HG02938 (cell line): ENCODE measurements around the gene DNAH17.

Experiments used
- ATAC-seq: cut with Tn5 transposase; IDR thresholded peaks from one replicate; pipeline ENCODE4 v1.9.1; 2021; ENCODE audit warnings: mild to moderate bottlenecking, moderate library complexity; ENCODE audit not compliant: unreplicated experiment

Gene DNAH17

DNA sequence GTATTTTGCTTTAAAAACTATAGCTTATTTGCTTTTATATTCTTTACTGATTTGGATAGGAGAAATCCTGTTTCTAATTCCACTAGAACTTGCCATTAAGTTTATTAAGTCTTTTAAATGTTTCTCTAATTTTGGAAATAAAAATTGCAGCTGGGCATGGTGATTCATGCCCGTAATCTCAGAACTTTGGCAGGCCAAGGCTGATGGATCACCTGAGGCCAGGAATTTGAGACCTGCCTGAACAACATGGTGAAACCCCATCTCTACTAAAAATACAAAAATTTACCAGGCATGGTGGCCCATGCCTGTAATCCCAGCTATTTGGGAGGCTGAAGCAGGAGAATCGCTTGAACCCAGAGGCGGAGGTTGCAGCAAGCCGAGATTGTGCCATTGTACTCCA lies 30.7 kb downstream of the DNAH17 start:
- no peak for ATAC-seq

DNA sequence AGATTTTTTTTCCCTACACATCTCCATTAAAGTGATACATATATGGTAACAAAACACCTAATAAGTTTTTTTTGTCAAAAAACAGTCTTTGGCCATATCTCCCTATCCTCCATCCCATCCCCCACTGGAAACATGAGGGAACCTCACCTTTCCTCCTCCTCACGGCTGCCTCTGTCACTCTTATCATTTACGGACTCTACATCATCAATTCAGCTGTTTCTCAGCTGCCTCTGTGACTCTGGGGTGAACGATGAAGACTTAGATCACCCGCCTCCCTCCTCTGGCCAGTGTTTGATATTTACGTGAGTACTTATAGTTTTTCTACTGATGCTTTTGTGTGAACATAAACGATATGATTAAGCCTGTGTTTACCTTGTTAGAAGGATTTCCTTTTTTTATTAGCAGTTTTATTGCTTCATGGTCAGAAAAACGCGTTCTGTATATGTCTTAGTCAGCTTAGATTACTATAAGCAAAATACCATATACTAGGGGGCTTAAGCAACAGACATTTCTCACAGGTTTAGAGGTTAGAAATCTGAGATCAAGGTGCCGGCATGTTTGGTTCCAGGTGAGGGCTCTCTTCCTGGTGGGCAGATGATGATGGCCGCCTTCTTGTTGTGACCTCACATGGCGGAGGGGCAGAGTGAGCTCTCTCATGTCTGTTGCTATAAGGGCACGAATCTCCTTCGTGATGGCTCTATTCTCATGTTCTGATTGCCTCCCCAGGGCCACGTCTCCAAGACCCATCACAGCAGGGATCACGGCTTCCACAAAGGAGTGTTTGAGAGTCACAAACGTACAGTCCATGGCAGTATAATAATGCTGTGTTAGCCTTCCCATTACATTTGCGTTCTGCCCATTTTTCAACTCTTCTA lies 32.1 kb downstream of the DNAH17 start:
- ATAC-seq, result no peak

DNA sequence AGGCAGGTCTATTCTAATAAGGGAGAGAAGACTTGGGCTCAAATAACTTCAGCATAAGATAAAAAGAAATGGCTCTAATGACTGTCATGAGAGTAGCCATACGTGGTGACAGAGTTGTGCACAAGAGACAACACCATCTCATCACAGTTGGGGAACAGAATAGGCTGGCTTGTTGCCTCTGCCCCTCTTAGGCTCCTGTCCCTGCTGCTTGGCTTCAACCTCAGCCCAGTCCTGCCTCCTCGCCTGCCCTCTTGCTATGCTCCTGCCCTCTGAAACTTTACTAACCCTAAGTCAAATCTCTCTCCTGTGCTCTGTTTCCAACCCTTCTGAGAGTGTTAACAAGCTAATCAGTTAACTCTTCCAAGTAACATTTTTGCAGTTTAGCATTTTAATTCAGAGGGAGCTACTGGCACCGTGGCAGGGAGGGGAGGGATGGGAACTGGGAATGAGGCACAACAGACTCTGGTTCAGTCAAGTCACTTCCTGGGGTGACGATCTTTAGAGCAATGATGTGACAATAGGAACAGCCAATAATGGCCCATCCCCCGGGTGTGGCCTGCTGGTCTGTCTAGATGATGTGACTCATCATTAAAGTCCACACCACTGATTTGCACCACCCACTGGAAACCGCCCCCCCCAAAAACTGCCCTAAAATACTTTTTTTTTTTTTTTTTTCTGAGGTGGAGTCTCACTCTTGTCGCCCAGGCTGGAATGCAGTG lies 35.5 kb downstream of the DNAH17 start:
- no peak for ATAC-seq

DNA sequence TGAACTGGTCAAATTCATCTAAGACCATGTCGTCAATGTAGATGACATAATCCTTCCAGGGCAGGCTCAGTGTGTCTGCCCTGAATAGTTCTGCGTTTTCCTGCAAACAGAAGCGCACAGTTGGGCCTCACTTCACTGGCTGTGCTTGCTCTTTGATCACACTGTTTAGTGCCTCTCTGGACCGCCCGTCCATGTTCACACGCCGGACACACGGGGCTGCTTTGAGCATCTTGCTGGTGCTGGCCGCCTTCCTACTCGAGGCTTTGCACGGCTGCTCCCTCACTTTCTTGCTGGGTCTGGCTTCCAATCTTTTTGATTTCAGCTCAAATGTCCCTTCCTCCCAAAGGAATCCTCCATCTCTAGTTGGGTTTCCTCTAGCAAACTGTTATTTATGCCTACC lies 37.4 kb downstream of the DNAH17 start:
- no peak for ATAC-seq

DNA sequence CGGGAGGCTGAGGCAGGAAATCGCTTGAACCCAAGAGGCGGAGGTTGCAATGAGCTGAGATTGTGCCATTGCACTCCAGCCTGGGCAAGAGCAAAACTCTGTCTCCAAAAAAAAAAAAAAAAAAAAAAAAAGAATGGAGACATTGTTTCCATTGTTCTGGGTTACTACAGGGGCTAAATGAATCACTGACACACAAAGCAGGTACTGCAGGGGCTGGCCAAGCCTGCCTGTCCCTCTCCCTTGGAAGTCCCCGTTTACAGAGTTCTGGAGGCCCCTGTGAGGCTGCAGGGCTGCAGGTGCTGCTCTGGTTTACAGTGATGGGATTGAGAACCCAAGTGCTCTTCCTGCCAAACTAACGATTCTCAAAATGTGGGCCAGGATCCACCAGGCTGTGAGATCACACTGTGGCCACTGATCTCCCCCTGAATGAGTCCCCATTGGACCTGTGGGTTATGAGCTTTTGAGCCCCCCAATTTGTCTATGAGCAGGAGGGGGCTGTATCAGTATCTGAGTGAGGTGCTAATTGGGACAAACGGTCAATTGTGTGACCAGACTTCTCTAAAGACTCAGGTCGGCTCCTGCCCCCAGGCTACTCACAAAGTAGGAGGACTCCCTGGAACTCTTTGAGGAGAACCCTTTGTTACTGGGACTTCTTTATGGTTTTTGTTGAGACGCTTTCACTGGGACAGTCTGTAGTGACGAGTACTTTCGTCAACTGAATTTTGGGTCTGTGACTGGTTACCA lies 39.0 kb downstream of the DNAH17 start:
- ATAC-seq, result no peak

DNA sequence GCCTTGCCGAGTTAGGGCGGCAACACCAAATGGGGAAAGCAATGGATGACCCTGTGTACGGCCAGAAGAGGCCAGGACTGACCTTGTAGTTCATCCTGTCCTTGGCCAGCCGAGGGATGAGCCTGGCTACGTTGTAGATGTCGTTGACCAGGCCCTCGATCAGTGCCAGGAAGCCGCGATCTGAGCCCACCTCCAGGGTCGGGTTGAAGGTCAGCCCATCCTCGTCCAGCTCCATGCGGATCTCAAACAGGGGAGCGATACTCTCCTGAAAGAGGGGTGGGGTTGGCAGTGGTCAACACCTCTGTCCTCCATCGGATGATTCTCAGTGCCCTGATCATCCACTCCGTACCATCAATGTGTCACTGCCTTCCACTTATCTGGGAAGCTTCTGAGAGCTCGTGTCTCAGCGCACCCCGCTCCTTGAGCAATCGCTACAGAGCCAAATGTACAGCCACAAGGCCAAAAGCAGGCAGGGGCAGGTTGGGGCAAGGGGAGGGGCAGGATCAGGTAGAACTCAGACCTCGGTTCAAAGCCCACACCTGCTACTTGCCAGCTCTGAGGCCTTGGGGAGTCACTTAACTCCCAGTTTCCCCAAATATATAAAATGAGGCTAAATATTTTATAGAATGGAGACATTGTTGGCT lies 39.9 kb downstream of the DNAH17 start:
- no peak for ATAC-seq

DNA sequence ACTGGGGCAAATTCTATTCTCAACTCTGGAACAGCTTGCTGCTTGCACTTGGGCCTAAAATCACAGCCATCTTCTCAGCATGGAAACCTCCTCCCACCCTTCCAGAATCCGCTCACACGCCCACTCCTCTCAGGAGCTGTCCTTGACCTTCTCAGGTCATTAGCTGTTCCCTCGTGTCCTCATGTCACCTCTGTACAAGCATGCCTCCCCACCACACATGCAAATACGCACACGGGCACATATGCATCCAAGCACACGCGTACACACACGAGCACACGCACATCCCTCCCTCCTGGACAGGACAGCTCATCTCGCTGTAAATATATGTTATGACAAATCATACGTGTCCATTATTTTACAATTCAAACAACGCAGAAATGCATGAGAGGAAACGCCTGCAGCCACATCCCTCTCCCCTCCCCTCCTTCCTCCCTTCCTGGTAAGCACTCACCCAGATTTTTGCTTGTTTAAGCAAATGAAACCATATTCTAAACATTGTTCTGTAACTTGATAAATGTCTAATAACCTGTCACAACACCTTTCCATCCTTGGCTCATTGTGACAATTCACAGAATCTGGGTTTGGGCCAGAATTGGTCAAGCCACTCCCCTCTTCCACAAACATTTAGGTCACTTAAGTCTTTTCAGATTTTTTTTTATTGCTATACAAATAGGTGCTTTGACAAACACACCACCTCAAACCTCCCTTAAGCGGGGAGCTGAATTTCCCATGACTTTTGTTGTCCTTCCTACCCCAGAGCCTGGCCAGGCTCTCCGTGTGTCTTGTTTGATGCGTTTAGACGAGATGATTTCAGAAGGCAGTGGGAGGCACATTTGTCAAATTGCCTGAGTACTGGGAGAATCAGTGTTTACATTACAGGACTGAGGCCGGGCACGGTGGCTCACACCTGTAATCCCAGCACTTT lies 41.7 kb downstream of the DNAH17 start:
- ATAC-seq, result no peak

DNA sequence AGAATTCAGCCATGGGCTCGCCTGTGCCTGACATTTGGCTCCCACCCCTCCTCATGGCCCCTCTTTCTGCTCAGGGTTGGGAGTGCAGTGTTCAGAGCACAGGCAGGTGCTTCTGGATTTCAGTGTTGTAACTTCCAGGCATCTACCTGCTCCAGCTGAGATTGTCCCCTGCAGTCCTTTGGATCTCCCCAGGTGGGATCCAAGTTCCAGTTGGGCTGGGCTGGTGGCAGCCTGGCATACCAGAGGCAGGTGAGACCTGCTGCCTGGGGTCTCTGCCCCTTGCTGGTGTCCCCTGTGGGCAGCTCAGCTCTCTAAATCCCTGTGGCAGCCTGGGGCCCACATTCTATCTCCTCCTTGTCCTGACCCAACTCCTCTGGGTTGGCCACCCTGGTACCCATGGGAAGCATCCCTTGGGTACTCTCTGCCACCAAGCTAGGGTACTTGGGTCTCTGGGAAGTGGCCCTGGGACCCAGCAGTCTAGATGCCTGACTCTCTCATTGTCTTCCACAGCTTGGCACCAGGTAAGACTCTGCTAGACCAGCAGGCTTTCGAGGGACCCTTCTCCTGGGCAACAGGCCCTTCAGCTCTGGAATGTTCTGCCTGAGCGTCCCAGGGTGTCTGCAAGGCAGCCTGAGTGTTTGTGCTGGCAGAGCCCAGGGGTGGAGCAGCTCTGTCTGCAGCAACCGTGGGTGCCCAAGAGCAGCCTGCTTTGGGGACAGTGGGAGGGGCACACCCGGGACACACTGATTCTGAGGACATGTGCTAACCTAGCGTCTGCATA lies 42.5 kb downstream of the DNAH17 start:
- ATAC-seq, result no peak

DNA sequence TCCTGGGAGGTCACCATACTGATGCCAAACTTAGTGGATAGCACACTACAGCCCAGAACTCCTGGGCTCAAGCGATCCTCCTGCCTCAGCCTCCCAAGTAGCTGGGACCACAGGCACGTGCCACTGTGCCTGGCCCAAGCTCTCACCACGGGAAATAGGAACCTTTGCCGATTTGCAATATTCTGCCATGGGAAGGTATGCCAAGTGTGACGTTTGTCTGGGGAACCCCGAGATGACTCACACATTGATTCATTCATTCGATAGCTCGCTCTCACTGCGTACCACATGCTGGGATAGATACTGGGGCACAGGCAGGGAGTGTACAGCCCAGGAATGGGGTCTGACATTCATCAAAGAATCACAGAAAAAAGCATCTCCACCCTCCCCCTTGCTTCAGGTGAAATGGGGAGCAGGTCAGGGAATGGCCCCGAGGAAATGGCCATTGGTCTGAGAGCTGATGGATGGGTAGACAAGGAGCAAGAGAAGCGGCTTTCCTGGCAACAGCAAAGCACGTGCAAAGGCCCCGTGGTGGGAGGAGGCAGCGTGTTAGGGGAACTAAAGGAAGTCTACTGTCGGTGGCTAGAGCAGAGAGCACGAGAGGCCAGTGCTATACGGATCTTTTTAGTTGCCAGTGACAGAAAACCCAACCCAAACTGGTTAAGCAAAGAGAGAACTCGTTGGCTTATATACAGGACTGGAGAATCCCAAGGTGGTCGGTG lies 44.1 kb downstream of the DNAH17 start:
- ATAC-seq, result no peak

DNA sequence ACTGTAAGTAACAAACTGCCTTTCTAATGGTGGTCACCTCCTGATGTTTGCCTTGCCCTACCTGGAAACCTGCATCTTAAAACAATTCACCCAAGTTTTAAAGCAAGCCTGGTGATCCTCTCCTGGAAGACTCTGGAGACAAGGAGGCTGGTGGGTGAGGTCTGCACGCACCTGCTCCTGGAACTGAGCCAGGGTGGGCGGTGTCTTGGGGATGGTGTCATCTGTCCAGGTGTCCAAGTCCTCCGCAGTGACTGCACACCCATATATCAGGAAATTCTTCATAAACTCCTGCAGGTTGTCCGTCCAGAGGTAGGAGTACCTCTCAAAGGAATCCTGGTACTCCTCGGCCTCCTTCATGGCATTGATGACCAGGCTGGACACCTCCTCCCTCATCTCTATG lies 44.9 kb downstream of the DNAH17 start:
- ATAC-seq, result no peak

DNA sequence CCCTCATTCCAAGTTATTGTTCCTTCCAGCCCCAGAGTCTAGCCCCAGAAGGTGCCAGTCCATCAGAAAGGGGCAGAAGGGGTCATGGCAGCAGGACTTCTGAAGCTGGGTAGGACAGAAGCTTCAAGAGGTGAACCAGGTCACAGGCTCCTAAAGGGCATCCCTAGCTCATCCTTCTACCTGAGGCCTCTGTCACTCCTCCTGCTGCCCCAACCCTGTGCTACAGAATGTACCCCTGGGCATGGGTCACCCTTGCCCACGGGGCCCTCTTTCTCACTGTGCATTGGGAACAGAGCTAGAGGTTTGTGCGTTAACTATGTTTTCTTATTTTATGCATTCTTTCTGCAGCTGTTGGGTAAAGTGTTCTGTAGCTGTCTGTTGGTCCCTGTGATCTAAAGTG lies 46.5 kb downstream of the DNAH17 start:
- ATAC-seq, result no peak

DNA sequence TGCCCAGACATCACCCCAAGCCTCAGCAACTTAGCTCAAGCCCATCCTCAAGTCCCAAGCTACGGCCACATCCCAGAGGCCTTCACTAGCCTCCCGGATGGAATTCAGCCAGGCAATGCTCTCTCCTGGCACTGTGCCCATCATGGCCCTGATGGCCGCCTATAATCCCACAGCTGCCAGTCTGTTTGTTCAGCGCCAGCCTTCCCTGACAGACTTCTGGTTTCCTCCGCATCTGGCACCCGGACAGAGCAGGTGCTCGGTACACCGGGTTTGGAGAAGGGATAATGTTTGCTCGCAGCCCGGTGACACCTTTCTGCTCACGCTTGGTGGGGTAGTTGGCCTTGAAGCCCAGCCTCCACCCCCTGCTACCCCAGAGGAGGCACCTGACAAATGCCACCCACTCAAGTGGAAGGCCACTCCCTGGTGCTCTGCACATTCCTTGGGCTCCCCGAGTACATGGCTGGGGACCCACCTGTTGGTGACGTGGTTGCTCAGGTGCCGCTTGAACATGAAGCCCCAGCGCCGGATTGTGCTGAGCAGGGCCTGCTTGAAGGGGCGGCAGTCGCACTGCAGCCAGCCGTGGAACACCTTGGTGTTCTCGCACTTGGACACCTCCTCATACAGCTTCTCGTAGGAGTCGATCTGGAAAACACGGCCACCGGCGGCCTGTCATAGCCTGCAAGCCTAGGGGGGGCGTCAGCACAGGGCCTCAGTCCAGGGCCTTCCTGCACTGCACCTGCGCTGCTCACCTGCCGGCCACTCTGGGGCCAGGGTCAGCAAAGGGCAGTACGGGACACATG lies 47.1 kb downstream of the DNAH17 start:
- no peak for ATAC-seq

DNA sequence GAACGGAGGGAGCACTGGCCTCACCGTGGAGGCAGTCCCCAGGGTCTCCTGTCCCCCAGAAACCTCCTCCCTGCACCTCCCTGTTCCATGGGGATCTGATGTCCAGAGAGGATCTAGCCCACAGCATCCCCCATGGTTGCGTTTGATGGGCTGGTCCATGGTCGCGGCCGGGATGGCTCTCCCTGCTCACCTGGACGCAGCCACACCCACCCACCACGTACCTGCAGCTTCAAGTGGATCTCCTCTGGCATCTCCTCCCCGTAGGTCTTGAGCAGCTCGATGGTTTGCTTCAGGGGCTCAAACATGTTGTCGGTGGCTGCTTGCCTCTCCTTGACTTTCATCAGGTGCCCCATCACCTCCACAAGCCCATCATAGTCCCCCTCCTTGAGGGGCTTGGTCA lies 47.9 kb downstream of the DNAH17 start:
- no peak for ATAC-seq

DNA sequence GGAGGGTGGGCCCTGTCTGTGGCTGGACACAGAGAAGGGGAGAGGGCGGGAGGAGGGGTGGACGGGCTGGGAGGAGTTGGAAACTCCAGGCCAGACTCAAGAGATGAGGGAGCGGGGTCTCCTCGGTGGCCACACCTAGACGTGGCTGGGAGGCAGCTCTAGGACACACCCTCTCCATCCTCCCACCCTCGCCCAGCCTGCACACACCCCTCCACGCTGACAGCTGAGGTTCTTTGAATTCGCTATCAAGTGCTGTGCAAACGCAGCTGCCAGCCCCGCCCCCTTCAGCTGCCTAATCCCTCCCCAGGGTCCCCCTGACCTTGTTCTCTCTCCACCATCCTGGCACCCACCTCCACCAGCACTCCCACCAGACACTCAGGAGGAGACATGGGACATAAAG lies 48.7 kb downstream of the DNAH17 start:
- ATAC-seq, result no peak

DNA sequence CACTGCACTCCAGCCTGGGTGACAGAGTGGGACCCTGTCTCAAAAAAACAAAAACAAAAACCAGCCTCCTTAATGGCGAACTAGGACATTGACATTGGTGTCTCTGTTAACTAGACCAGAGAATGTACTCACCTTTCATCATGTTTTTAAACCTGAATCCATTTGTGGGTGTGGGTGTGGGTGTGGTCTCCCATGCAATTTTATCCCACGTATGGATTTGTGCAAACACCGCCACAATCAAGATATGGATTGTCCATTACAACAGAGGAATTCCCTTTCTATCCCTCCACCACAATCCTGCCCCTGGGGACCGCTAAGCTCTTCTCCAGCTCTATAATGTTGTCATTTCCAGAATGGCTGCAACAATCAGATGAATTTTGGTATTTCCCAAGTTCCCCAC lies 49.9 kb downstream of the DNAH17 start:
- ATAC-seq, result no peak

DNA sequence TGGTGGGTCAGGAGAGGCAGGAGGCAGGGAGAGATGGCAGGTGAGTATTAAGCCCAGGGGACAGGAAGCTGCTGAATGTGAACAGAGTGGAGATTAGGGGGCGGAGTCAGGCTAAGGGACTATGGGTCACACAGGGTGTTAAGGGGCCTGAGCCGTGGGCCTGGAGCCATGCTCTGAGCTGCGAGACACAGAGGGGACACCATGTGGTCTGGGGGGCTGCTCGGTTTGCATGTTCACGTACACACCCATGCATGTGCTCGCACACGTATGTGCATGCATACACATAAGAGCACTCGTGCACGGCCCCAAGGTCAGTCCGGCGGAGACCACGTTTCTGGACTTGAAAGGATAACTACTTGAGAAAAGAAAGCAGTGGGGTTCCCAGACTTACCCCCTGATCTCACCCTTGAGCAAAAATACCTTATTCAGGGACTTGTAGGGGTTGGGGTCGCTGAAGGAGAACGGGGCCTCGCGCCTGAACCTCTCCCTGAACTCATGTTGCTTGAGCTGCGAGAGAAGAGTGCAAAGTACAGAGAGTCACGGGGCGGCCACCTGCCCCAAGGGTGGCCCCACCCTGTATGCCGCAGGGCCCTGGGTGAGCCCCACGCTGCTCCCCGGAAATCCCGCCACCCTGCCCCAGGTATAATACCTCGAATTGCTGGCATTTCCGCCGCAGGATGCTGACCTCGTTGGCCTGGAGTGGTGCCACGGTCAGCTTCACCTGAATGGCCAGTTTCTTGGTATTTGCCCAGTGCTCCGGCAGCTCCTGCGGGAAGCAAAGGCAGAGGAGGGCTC lies 50.8 kb downstream of the DNAH17 start:
- ATAC-seq, result no peak

DNA sequence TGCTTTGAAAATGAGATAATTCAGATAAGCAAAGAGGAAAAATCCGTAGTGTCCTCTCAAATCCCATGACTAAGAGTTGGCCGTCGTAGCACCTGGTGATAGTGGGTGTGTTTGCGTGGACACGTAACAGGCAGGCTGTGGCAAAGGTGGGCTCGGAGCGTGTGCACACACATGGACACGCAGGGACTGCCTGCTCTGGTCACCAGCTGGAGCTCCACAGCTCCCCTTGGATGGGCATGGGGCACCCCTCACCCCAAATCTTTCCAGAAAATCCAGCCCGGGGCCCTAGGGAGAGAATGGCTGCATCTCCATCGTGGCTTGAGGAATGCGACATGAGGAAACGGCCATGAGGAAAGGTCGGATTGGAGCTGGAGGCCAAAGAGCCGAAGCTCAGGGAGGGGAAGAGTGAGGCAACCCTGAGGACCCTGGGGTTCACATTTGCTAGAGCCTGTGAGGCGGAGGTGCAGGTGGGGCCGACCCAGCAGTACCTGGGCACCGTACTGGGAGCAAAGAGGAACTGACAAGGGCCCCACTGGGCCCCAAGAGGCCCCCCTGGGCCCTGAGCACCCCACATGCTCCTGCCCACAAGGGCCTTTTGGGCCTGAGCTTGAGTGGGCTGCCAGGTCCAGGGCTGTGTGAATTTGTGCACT lies 51.6 kb downstream of the DNAH17 start:
- no peak for ATAC-seq
